SJCRH30 (cell line): ENCODE data around the gene SPRYD3. TPM values are rescaled to one million over a fixed set of nuclear protein-coding genes. Genes with fewer than 3 reads are reported as not detected.
A peak's percentile ranks its signal among the peaks of the same experiment; 100 is the strongest.
"Not testable (repeated sequence)": the region's sequence is repeated elsewhere in the genome, so short reads cannot be mapped to it uniquely, and the experiment has no call there.

Source experiments
- DNase-seq, 2 experiments: peaks; one replicate each; pipeline ENCODE4 v3.0.0-alpha.2; 2015 to 2020
- H3K27ac ChIP-seq: fragments of 250-450 bp; sonication (Bioruptor Pico); 2 replicates; pipeline ENCODE4 v1.5.1; 2020; ENCODE audit warnings: mild to moderate bottlenecking, moderate library complexity
- H3K27me3 ChIP-seq: fragments of 250-450 bp; sonication (Bioruptor Pico); 2 replicates; pipeline ENCODE4 v1.5.1; 2020; ENCODE audit warnings: mild to moderate bottlenecking, moderate library complexity
- H3K36me3 ChIP-seq: fragments of 250-450 bp; sonication (Bioruptor Pico); 2 replicates; pipeline ENCODE4 v1.5.1; 2020; ENCODE audit warnings: mild to moderate bottlenecking, moderate library complexity
- H3K4me1 ChIP-seq: fragments of 250-450 bp; sonication (Bioruptor Pico); 2 replicates; pipeline ENCODE4 v1.5.1; 2020; ENCODE audit warnings: mild to moderate bottlenecking, moderate library complexity
- H3K4me3 ChIP-seq: fragments of 250-450 bp; sonication (Bioruptor Pico); 2 replicates; pipeline ENCODE4 v1.5.1; 2020; ENCODE audit warnings: mild to moderate bottlenecking, moderate library complexity
- H3K9me3 ChIP-seq: fragments of 250-450 bp; sonication (Bioruptor Pico); replicated peaks from 2 replicates; pipeline ENCODE4 v1.5.1; 2020; ENCODE audit warnings: mild to moderate bottlenecking, moderate library complexity
- total RNA-seq: library from RNA; depleted of rRNA; stranded (reverse); fragments of >200 nt; shearing (Covaris generic); gene quantifications from 2 replicates; pipeline ENCODE4 v1.2.3, GENCODE V29; 2014

SPRYD3 gene
- total RNA-seq, 1 experiment from 2014 or later: 10.4 TPM

DNA sequence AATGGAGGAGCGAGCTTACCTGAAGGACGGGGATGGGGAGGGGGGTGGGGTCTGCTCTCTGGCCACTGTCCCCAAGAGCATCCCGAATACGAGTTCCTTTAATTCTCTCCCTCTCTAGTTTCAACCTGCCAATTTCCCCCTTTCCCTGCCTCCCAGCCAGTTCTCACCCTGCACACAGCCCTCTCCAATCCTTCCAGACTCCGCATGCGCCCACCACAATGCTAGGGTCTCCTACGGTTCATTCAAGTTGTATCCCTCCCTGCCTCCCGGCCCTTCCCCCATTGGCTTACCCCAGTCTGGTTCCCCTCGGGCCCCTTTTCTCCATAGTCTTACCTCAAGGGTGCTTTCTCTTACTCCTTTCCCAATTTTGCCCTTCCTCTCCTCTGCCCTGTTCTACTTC lies 17.6 kb upstream of the SPRYD3 start:
- Histone ChIP-seq H3K27me3 (no peaks in the 10 kb centered on the region), H3K9me3 (no peaks in the 10 kb centered on the region), H3K4me3 (peak overlapping the region; percentile 67), H3K27ac (no peak overlapping the region), H3K4me1 (peaks cover 9% of the 10 kb centered on the region), H3K36me3 (no peaks in the 10 kb centered on the region)
- DNase-seq: peak in 1 of 2 experiments; percentile 15

DNA sequence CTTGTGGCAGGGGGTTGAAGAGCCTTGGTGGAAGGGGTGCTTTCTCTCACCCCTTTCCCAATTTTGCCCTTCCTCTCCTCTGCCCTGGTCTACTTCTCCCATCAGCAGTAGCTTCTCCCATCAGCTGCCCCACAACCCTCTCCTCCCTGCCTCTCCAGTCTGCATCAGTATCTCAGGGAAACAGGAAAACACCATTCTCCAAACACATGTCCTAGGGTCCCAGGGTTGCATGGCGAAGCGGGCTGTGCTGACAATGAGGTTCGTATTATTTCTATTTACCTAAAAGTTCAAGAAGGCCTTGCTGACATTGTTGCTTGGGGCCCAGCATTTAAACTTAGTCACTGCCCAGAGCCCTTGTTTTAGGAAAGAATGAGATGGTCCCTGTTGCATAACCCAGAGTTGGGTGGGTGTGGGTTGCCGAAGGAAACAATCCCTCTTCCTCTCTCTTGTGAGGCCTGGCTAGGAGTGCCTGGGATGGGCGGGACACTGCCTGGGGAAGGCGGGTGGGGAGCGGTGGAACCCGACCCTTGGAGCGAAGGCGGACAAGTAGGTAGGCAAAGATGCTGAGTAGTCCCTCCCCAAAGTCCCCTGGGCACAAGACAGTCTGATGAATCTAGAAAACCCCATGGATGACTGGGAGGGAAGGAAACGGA lies 17.0 kb upstream of the SPRYD3 start:
- peaks cover 9% of the 10 kb centered on the region for H3K4me1 ChIP-seq
- H3K27me3 ChIP-seq: no peaks in the 10 kb centered on the region
- H3K36me3 ChIP-seq: no peaks in the 10 kb centered on the region
- peak overlapping the region; percentile 67; the same call in 1 of the 2 replicates for H3K4me3 ChIP-seq
- H3K27ac ChIP-seq: no peak overlapping the region
- DNase-seq: peak in 1 of 2 experiments; percentile 44
- no peaks in the 10 kb centered on the region for H3K9me3 ChIP-seq

DNA sequence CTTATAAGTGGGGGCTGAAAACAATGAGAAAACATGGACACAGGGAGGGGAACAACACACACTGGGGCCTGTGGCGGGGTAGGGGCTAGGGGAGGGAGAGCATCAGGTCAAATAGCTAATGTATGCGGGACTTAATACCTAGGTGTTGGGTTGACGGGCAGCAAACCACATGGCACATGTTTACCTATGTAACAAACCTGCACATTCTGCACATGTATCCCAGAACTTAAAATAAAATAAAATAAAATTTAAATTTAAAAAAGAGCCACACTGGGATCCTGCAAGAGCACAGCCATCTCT lies 16.4 kb upstream of the SPRYD3 start:
- H3K4me3 ChIP-seq, H3K27ac ChIP-seq, H3K27me3 ChIP-seq, H3K4me1 ChIP-seq, H3K9me3 ChIP-seq, H3K36me3 ChIP-seq, DNase-seq: not testable (repeated sequence)

DNA sequence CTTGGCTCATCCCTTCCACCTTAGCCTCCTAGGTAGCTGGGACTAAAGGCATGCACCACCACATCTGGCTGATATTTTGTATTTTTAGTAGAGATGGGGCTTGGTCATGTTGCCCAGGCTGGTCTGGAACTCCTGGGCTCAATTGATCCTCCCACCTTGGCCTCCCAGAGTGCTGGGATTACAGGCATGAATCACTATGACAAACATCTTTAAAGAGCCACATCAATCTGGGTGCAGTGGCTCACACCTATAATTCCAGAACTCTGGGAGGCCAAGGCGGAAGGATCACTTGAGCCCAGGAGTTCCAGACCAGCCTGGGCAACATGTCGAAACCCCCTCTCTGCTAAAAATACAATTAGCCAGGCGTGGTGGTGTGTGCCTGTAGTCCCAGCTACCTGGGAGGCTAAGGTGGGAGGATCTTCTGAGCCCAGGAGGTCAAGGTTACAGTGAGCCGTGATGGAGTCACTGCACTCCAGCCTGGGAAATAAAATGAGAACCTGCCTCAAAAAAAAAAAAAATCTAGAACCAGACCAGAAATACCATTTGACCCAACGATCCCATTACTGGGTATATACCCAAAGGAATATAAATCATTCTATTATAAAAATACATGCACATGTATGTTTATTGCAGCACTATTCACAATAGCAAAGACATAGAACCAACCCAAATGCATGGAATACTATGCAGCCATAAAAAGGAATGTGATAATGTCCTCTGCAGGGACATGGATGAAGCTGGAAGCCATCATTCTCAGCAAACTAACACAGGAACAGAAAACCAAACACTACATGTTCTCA lies 15.8 kb upstream of the SPRYD3 start:
- H3K27me3 ChIP-seq, H3K4me3 ChIP-seq, H3K4me1 ChIP-seq, H3K9me3 ChIP-seq, H3K36me3 ChIP-seq, H3K27ac ChIP-seq, DNase-seq: not testable (repeated sequence)

DNA sequence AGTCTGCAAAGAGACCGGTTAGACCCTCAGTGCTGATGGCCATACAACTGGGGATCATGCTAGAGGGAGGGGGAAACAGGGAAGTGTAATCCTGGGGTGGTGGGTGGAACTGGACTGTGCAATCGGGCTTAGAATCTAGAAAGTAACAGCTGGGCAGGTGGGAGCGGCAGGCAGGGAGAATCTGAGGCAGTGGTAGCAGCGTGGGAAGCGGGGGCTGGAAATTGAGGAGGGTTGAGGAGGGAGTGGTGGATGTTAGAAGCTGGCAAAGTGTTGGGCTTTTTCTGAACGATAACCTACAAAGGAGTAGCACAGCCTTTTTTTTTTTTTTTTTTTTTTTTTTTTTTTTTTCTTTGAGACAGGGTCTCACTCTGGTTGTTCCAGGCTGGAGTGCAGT lies 15.2 kb upstream of the SPRYD3 start:
- Histone ChIP-seq H3K27ac (no peak overlapping the region), H3K9me3 (no peaks in the 10 kb centered on the region), H3K4me1 (peaks cover 9% of the 10 kb centered on the region), H3K27me3 (no peaks in the 10 kb centered on the region), H3K36me3 (no peaks in the 10 kb centered on the region), H3K4me3 (no peak overlapping the region)
- no peak for DNase-seq

DNA sequence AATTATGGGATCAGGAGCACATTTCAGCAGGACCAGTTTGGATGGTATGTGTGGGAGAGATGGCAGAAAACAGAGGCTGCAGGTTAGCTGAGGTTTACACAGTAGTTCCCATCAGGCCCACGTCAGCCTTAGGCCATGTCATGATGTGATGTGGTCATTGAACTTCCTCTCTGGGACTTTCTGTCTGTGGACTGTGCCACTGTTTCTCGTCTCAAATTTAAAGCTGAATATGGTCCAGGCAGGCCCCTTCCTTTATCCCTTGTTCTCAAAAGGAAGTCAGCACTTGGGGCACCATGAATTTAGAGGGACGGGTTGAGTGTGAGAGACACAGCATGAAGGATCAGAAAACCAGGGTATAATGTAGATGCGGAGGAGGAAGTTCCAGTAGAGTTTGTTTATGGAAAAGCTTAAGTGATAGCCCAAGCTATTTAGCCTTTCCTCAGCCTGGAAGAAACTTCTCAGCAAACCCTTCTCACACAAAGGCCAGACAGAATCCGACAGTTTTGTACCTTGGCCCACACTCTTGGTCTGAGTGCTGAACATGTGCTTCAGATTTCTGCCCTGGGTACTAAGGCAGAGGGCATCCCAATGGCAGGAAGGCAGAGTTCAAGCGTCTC lies 14.7 kb upstream of the SPRYD3 start:
- H3K4me3 ChIP-seq: no peak overlapping the region
- no peaks in the 10 kb centered on the region for H3K9me3 ChIP-seq
- no peaks in the 10 kb centered on the region for H3K27me3 ChIP-seq
- H3K4me1 ChIP-seq: peaks cover 4% of the 10 kb centered on the region; the same call in 1 of the 2 replicates
- no peak for DNase-seq
- H3K27ac ChIP-seq: no peak overlapping the region
- no peaks in the 10 kb centered on the region for H3K36me3 ChIP-seq

DNA sequence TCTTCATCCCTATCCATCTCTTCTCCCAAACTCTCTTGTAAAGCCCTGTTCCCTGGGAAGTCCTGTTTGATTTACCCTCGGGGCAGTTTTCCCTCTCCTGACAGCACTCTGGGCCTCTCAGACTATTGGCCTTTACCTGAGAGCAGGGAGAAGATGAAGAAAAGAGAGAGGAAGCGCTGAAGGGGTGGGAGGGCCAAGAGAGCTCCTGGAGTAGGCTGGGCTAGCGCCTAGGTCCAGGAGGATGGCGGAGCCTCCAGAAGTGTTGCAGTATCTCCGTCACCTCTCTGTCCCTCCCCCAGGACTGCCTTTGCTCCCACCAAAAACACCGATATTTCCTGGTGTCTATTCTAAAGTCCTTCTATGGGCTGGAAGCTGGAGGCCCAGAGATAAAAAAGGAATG lies 12.6 kb upstream of the SPRYD3 start:
- DNase-seq: no peak
- no peaks in the 10 kb centered on the region for H3K36me3 ChIP-seq
- no peaks in the 10 kb centered on the region for H3K27me3 ChIP-seq
- H3K9me3 ChIP-seq: no peaks in the 10 kb centered on the region
- H3K27ac ChIP-seq: no peak overlapping the region
- H3K4me3 ChIP-seq: no peak overlapping the region
- 0 out of 2 replicates have a peak, but pooled peaks cover 2% of the 10 kb centered on the region for H3K4me1 ChIP-seq

DNA sequence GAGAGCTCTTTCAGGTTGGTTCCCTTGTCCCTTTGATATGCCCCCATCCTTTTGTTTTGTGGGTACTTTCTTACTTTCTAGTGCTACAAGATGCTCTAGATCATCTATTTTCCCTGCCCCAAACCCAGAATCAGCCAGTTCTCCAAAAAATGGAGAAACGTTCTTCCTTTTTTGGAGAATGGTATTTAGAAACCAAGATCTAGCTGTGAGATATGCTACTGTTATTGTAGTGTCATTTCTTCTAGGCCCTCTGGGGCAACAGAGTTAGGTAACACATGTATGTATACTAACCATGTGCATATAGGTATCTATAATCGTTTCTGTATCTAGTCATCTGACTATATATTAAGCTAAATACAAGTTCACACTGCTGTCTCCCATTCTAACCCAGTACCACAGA lies 11.4 kb upstream of the SPRYD3 start:
- Histone ChIP-seq H3K4me1 (no peaks in the 10 kb centered on the region), H3K27me3 (no peaks in the 10 kb centered on the region), H3K4me3 (no peak overlapping the region), H3K36me3 (no peaks in the 10 kb centered on the region), H3K27ac (no peak overlapping the region), H3K9me3 (no peaks in the 10 kb centered on the region)
- DNase-seq: no peak

DNA sequence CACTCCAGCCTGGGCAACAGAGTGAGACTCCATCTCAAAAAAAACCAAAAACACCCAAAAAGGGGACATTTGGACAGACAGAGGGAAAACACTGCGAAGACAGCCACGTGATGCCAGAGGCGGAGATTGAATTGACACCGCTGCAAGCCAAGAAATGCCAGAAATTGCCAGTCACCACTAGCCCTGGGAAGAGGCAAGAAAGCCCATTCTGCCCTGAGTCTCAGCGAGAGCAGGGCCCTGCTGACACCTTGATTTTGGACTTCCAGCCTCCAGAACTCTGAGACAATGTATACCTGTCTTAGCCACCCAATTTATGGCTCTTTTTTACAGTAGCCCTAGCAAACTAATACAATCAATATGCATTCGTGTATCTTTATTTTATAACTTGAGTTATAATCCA lies 10.9 kb upstream of the SPRYD3 start:
- Histone ChIP-seq H3K36me3 (no peaks in the 10 kb centered on the region), H3K9me3 (no peaks in the 10 kb centered on the region), H3K27me3 (no peaks in the 10 kb centered on the region), H3K4me1 (no peaks in the 10 kb centered on the region), H3K4me3 (no peak overlapping the region), H3K27ac (no peak overlapping the region)
- no peak for DNase-seq

DNA sequence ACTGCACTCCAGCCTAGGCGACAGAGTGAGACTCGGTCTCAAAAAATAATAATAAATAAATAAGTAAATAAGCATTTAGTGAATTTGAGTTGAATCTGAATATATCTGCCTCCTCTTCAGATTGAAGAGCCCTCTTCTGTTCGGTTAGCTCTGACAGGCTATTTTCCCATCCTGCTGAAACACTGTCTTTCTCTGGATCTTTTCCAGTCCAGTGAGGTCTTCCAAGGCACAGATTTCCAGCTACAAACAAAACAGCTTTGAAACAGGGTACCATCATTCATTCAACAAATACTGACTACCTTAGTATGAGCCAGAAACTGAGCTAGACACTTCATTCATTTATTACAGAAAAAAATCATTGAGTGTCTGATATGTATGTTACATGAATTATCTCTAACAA lies 7.2 kb upstream of the SPRYD3 start:
- no peaks in the 10 kb centered on the region for H3K27me3 ChIP-seq
- H3K36me3 ChIP-seq: no peaks in the 10 kb centered on the region
- no peaks in the 10 kb centered on the region for H3K4me1 ChIP-seq
- no peak for DNase-seq
- H3K4me3 ChIP-seq: no peak overlapping the region
- H3K9me3 ChIP-seq: no peaks in the 10 kb centered on the region
- H3K27ac ChIP-seq: no peak overlapping the region

DNA sequence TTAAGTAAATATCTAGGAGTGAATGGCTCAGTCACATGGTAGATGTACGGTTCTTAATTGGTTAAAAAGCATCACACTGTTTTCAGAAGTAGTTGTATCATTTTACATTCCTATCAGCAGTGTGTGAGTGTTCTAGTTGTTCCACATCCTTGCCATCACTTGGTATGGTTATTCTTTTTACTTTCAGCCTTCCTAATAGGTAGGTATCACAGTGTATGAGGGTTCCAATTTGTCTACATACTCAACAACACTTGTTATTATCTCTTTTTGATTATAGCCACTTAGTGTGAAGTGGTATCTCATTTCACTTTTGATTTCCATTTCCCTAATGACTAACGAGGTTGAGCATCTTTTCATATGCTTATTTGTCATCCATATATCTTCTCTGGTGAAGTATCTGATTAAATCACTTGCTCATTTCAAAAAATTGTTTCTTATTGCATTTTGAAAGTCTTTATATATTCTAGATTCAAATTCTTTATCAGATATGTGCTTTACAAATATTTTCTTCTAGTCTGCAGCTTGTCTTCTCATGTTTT lies 3.5 kb upstream of the SPRYD3 start:
- no peak for DNase-seq
- Histone ChIP-seq H3K27me3 (no peaks in the 10 kb centered on the region), H3K4me3 (no peak overlapping the region), H3K9me3 (no peaks in the 10 kb centered on the region), H3K4me1 (peaks cover 2% of the 10 kb centered on the region; the same call in 1 of the 2 replicates), H3K36me3 (no peaks in the 10 kb centered on the region), H3K27ac (no peak overlapping the region)

DNA sequence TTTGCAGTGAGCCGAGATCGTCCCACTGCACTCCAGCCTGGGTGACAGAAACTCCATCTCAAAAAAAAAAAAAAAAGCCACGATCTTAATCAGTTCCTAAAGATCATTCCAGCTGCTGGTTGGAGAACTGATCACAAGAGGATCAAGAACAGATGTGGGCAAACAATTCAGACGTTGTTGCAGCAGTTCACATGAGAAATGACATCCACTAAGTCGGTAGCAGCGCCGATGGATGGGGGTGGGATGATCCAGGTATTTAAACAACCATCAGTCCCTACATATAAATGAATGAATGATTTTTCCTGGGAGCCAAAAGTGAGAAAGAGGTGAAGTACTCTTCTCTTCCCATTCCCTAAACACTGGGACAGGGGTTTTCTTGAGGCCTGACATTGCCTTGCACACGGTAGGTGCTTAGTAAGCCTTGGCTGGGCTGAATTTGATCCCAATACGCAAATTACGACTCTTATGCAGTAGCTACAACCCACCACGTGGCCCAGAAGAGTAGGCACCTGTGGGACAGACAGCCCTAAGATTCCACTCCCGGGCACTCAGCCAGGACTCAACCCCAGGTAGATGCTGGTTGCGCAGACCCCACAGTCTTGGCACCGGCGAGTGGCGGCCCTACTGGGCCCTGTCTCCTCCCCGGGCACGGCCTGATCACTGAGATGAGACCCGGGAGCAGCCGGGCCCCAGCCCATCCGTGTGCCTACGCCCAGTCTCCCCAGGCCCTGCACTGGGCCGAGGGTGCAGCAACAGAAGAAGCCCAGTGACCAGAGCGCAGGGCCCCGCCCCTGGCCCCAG lies 565 bp downstream of the SPRYD3 start:
- Histone ChIP-seq H3K36me3 (peaks cover 2% of the 10 kb centered on the region; the same call in 1 of the 2 replicates), H3K27me3 (no peaks in the 10 kb centered on the region), H3K4me1 (peaks cover 2% of the 10 kb centered on the region; the same call in 1 of the 2 replicates), H3K4me3 (peak overlapping the region; percentile 61), H3K27ac (no peak overlapping the region), H3K9me3 (no peaks in the 10 kb centered on the region)
- DNase-seq: no peak

DNA sequence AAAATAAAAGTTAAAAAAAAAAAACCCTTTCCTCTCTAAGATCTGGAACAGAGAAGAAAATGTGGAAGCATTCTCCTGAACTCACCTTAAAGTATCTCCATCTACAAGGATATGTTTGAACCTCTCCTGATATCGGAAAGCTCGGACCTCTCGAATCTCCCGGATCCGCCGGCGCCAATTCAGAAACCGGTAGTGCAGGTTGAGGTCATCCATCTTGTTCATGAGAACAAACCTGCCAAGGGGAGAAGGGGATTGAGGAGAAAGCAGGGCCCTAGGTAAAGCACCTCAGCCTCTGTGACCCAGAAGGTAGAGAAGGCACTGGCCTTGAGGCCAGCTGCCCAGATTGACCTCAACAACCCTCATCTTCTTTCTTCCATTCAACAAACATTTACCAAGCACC lies 2.2 kb downstream of the SPRYD3 start:
- DNase-seq: no peak
- H3K36me3 ChIP-seq: peaks cover 2% of the 10 kb centered on the region; the same call in 1 of the 2 replicates
- no peak overlapping the region for H3K4me3 ChIP-seq
- peaks cover 5% of the 10 kb centered on the region for H3K4me1 ChIP-seq
- H3K27me3 ChIP-seq: no peaks in the 10 kb centered on the region
- no peaks in the 10 kb centered on the region for H3K9me3 ChIP-seq
- H3K27ac ChIP-seq: no peak overlapping the region

DNA sequence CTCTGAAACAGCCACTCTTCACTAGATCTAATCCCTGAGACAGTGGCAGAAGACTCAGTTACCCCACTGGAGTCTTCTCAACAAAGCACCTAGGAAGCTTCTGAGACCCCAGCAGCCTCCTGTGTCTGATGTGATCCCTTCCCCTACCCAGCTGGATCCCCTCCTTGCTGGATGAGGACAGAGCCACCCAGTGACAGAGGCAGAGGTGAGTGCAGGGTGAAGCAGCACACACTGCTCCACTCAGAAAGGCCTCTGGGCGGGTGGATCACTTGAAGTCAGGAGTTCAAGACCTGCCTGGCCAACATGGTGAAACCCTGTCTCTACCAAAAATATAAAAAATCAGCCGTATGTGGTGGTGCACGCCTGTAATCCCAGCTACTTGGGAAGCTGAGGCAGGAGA lies 2.7 kb downstream of the SPRYD3 start:
- Histone ChIP-seq H3K27me3 (no peaks in the 10 kb centered on the region), H3K4me1 (peaks cover 11% of the 10 kb centered on the region), H3K9me3 (no peaks in the 10 kb centered on the region), H3K27ac (no peak overlapping the region), H3K36me3 (peaks cover 2% of the 10 kb centered on the region; the same call in 1 of the 2 replicates), H3K4me3 (no peak overlapping the region)
- no peak for DNase-seq
